ENCODE results near the gene GSK3A. TPM values are rescaled to one million over a fixed set of nuclear protein-coding genes. Genes with fewer than 3 reads are reported as not detected.

GSK3A gene
- total RNA-seq, 1 experiment from 2014 or later: 50.8 TPM

DNA sequence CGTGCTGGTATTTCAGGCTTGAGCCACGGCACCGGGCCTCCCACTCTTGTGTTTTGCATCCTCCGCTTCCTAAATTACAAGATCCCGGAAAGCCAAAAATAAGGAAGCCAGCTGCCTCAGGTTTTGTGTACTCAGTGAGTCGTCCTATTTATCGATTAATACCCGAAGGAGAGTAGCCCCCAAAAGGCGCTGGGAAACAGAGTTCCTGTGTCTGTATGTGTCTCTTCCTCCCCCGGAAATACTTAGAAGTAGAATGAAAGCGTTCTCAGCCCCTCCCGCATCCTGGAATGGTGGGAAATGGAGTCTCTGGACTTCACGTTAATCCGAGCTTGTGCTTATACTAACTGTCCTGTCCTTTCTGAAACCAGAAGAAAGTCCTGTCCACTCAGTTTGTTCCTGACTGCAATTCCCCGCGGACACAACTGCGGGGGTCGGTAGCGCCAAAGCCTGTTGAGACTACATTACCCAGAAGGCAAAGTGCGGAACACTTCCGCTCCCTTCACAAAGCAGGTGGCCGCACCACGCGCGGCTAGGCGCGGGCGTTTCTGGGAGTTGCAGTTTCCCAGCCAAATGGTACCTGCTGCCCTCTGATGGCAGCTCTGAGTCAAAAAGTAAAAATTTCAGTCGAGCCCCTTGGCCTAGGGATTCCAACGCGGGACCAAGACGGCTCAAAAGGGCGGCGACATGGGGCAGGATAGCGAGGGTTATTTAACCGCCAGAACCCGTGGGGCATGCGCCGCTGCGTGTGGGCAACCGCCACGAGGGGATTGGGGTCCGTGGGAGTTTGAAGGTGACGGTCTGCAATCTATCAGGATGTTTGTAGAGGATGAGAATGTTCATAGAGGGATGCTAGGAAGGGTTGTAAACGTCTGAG, 2.2 kb upstream of the GSK3A start:
- H3K36me3 Mint-ChIP-seq: peaks cover 9% of the 10 kb centered on the region
- H3K9me3 Mint-ChIP-seq: no peaks in the 10 kb centered on the region
- ChIA-PET POLR2A (interaction anchor here (3.2 to 3.6 kb wide), 2 partner anchors 11 to 35 kb away, joined by 13 to 28 read pairs; partner anchors contain the start of gene ERF), CTCF (interaction anchor here (0.5 to 7.8 kb wide), 15 partner anchors 9 to 196 kb away, joined by 3 to 239 read pairs (median 5); partner anchors contain the start of gene ERF)
- peak overlapping the region; percentile 89 for H3K4me3 Mint-ChIP-seq
- peak overlapping the region; percentile 97 for H3K27ac Mint-ChIP-seq
- ATAC-seq: peak; percentile 19
- TF ChIP-seq GABPB1 (CRISPR knock-in tag; IDR thresholded peaks at IDR 0.05): peak; percentile 73; the same call in 1 of the 2 replicates
- TF ChIP-seq TEAD4 (CRISPR knock-in tag; IDR thresholded peaks at IDR 0.05): no peak
- TF ChIP-seq NR3C1 (CRISPR knock-in tag; conservative IDR thresholded peaks at IDR 0.05; ENCODE audit: low read depth): no peak
- TF ChIP-seq JAZF1 (CRISPR knock-in tag; IDR thresholded peaks at IDR 0.05): no peak
- TF ChIP-seq NR2C2 (CRISPR knock-in tag; IDR thresholded peaks at IDR 0.05): no peak
- no peak for TF ChIP-seq ZNF219 (CRISPR knock-in tag; IDR thresholded peaks at IDR 0.05; ENCODE audit: borderline replicate concordance)
- peak; percentile 56; the same call in 1 of the 2 replicates for TF ChIP-seq FOXK1 (CRISPR knock-in tag; IDR thresholded peaks at IDR 0.05)
- TF ChIP-seq SP1 (CRISPR knock-in tag; conservative IDR thresholded peaks at IDR 0.05): peak; percentile 68; the same call in 1 of the 2 replicates
- TF ChIP-seq, protein P1, sequence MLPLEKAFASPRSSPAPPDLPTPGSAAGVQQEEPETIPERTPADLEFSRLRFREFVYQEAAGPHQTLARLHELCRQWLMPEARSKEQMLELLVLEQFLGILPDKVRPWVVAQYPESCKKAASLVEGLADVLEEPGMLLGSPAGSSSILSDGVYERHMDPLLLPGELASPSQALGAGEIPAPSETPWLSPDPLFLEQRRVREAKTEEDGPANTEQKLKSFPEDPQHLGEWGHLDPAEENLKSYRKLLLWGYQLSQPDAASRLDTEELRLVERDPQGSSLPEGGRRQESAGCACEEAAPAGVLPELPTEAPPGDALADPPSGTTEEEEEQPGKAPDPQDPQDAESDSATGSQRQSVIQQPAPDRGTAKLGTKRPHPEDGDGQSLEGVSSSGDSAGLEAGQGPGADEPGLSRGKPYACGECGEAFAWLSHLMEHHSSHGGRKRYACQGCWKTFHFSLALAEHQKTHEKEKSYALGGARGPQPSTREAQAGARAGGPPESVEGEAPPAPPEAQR (CRISPR knock-in tag; IDR thresholded peaks at IDR 0.05): no peak
- TF ChIP-seq NFYB (CRISPR knock-in tag; conservative IDR thresholded peaks at IDR 0.05; ENCODE audit: low read depth): no peak
- TF ChIP-seq ZNF138 (CRISPR knock-in tag; conservative IDR thresholded peaks at IDR 0.05): no peak
- TF ChIP-seq ZNF317 (CRISPR knock-in tag; IDR thresholded peaks at IDR 0.05; ENCODE audit: borderline replicate concordance, low read depth): no peak
- TF ChIP-seq, protein P2, sequence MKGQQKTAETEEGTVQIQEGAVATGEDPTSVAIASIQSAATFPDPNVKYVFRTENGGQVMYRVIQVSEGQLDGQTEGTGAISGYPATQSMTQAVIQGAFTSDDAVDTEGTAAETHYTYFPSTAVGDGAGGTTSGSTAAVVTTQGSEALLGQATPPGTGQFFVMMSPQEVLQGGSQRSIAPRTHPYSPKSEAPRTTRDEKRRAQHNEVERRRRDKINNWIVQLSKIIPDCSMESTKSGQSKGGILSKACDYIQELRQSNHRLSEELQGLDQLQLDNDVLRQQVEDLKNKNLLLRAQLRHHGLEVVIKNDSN (CRISPR knock-in tag; IDR thresholded peaks at IDR 0.05): peak; percentile 89
- 0 out of 2 replicates have a peak, but pooled peaks have one; percentile 26 for TF ChIP-seq CREM (CRISPR knock-in tag; IDR thresholded peaks at IDR 0.05)
- no peak for TF ChIP-seq JUN (CRISPR knock-in tag; IDR thresholded peaks at IDR 0.05)
- TF ChIP-seq, protein P3, sequence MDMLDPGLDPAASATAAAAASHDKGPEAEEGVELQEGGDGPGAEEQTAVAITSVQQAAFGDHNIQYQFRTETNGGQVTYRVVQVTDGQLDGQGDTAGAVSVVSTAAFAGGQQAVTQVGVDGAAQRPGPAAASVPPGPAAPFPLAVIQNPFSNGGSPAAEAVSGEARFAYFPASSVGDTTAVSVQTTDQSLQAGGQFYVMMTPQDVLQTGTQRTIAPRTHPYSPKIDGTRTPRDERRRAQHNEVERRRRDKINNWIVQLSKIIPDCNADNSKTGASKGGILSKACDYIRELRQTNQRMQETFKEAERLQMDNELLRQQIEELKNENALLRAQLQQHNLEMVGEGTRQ (CRISPR knock-in tag; IDR thresholded peaks at IDR 0.05): peak; percentile 85
- no peak for TF ChIP-seq MXD4 (CRISPR knock-in tag; IDR thresholded peaks at IDR 0.05; ENCODE audit: borderline replicate concordance)
- TF ChIP-seq, protein P4, sequence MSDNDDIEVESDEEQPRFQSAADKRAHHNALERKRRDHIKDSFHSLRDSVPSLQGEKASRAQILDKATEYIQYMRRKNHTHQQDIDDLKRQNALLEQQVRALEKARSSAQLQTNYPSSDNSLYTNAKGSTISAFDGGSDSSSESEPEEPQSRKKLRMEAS (CRISPR knock-in tag; IDR thresholded peaks at IDR 0.05): no peak; the same call in 1 of the 2 replicates
- 0 out of 2 replicates have a peak, but pooled peaks have one; percentile 35 for TF ChIP-seq ZNF121 (CRISPR knock-in tag; IDR thresholded peaks at IDR 0.05)
- TF ChIP-seq, protein P5, sequence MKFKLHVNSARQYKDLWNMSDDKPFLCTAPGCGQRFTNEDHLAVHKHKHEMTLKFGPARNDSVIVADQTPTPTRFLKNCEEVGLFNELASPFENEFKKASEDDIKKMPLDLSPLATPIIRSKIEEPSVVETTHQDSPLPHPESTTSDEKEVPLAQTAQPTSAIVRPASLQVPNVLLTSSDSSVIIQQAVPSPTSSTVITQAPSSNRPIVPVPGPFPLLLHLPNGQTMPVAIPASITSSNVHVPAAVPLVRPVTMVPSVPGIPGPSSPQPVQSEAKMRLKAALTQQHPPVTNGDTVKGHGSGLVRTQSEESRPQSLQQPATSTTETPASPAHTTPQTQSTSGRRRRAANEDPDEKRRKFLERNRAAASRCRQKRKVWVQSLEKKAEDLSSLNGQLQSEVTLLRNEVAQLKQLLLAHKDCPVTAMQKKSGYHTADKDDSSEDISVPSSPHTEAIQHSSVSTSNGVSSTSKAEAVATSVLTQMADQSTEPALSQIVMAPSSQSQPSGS (CRISPR knock-in tag; IDR thresholded peaks at IDR 0.05; ENCODE audit: borderline replicate concordance, low read depth): no peak
- no peak for TF ChIP-seq NR1H2 (CRISPR knock-in tag; IDR thresholded peaks at IDR 0.05)
- H3K27me3 Mint-ChIP-seq (ENCODE audit: low read depth): no peaks in the 10 kb centered on the region
- DNase-seq (ENCODE audit: low spot score): peak; percentile 95
- H3K4me1 Mint-ChIP-seq: peaks cover 35% of the 10 kb centered on the region

Measured in WTC11 (cell line).